ENCODE results near the gene SCN4B.

GRCh38 chr11:118114266-118114665 is 38.4 kb downstream of the SCN4B start:
- TF ChIP-seq, protein P1, sequence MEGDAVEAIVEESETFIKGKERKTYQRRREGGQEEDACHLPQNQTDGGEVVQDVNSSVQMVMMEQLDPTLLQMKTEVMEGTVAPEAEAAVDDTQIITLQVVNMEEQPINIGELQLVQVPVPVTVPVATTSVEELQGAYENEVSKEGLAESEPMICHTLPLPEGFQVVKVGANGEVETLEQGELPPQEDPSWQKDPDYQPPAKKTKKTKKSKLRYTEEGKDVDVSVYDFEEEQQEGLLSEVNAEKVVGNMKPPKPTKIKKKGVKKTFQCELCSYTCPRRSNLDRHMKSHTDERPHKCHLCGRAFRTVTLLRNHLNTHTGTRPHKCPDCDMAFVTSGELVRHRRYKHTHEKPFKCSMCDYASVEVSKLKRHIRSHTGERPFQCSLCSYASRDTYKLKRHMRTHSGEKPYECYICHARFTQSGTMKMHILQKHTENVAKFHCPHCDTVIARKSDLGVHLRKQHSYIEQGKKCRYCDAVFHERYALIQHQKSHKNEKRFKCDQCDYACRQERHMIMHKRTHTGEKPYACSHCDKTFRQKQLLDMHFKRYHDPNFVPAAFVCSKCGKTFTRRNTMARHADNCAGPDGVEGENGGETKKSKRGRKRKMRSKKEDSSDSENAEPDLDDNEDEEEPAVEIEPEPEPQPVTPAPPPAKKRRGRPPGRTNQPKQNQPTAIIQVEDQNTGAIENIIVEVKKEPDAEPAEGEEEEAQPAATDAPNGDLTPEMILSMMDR (IDR thresholded peaks at IDR 0.05; ENCODE audit: low read depth, low read length) = no peak
- TF ChIP-seq POLR2A (IDR thresholded peaks at IDR 0.05; ENCODE audit: extremely low read depth, insufficient read length) = no peak
- TF ChIP-seq, protein P2, sequence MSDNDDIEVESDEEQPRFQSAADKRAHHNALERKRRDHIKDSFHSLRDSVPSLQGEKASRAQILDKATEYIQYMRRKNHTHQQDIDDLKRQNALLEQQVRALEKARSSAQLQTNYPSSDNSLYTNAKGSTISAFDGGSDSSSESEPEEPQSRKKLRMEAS (IDR thresholded peaks at IDR 0.05; ENCODE audit: low read depth, low read length) = no peak
- no peak for TF ChIP-seq MYC (IDR thresholded peaks at IDR 0.05; ENCODE audit: low read depth, low read length)
